Left lung (tissue), 10 donors: ENCODE data around the gene FRS2. TPM values are rescaled to one million over a fixed set of nuclear protein-coding genes. Genes with fewer than 3 reads are reported as not detected.
A peak's percentile ranks its signal among the peaks of the same experiment; 100 is the strongest.

Source experiments
- ATAC-seq: fragments of 200-7000 bp; cut with Tn5 transposase; one replicate; pipeline ENCODE4 v1.9.1; 2020; ENCODE audit warnings: moderate library complexity
- DNase-seq, 4 donors: peaks; one replicate each; pipeline ENCODE4 v3.0.0-alpha.2; 2013 to 2020
- H3K27ac ChIP-seq, 2 donors: fragments of 200-600 bp; sonication (generic) in 1 of 2; one replicate each; pipeline versions ENCODE4 v1.5.0 to v1.8.0; 2020 to 2021
- H3K27me3 ChIP-seq, 2 donors: fragments of 200-600 bp; sonication (generic) in 1 of 2; one replicate each; pipeline versions ENCODE4 v1.5.0 to v1.8.0; 2020 to 2021
- H3K36me3 ChIP-seq, 2 donors: fragments of 200-600 bp; sonication (generic) in 1 of 2; one replicate each; pipeline versions ENCODE4 v1.5.0 to v1.8.0; 2020 to 2021
- H3K4me1 ChIP-seq, 2 donors: fragments of 200-600 bp; one replicate each; pipeline ENCODE4 v1.8.0; 2021
- H3K4me3 ChIP-seq, 2 donors: fragments of 200-600 bp; sonication (generic) in 1 of 2; one replicate each; pipeline versions ENCODE4 v1.5.0 to v1.8.0; 2020 to 2021; ENCODE audit warnings: mild to moderate bottlenecking in 1 of 2
- H3K9me3 ChIP-seq, 2 donors: fragments of 200-600 bp; sonication (generic) in 1 of 2; one replicate each; pipeline versions ENCODE4 v1.5.0 to v1.8.0; 2020 to 2021
- CTCF ChIP-seq, 2 donors: fragments of 200-600 bp; sonication (generic) in 1 of 2; IDR thresholded peaks; one replicate each; pipeline versions ENCODE4 v1.5.0 to v1.8.0; 2021; ENCODE audit warnings: antibody characterized with exemption in 2 of 2
- intact Hi-C, 2 donors: fragments of 100-400 bp; cut with DNase I; formaldehyde crosslinking; loops; one replicate each; pipeline versions ENCODE4 v1.11.2 to v1.14.2; 2022
- polyA plus RNA-seq, 6 donors: library from polyadenylated mRNA; unstranded; fragments of 120-200 nt; gene quantifications; one replicate each; pipeline ENCODE4 v1.2.1, GENCODE V29; 2013; ENCODE audit not compliant: insufficient read length in 6 of 6
- total RNA-seq, 2 donors: library from RNA; stranded (reverse); fragmentation: NEBNext Ultra II Directional; extraction: Animal tissue kit (Norgen Biotek cat#: 25700); gene quantifications; one replicate each; pipeline ENCODE4 v1.2.1, GENCODE V29; 2021
- donor health status: DM: no; HTN: yes; CAD: no.
- donor health status: DM: no; HTN: no; CAD: no.

Gene FRS2
- total and polyA plus RNA-seq, 8 donors: 28.9 to 49.4 (median 43.6) TPM

- H3K4me1 ChIP-seq: peaks cover 17 to 32% of the 10 kb centered on the region in 2 donors
- H3K27me3 ChIP-seq: no peaks in the 10 kb centered on the region
- no peak for TF ChIP-seq CTCF (IDR thresholded peaks at IDR 0.05)
- H3K27ac ChIP-seq: no peak overlapping the region
- ATAC-seq: no peak
- no peaks in the 10 kb centered on the region for H3K36me3 ChIP-seq
- intact Hi-C loops: no loop called here
- no peaks in the 10 kb centered on the region for H3K9me3 ChIP-seq
- H3K4me3 ChIP-seq: no peak overlapping the region
- DNase-seq: no peak
These were observed 37.9 kb downstream of the FRS2 start for GRCh38 chr12:69508091-69508490.

GRCh38 chr12:69508621-69509020, 38.4 kb downstream of the FRS2 start:
- no peak overlapping the region for H3K27ac ChIP-seq
- DNase-seq (no peak), ATAC-seq (no peak)
- H3K4me1 ChIP-seq: peaks cover 17 to 32% of the 10 kb centered on the region in 2 donors
- H3K4me3 ChIP-seq: no peak overlapping the region
- H3K9me3 ChIP-seq: no peaks in the 10 kb centered on the region
- intact Hi-C loops: no loop called here
- no peak for TF ChIP-seq CTCF (IDR thresholded peaks at IDR 0.05)
- H3K27me3 ChIP-seq: no peaks in the 10 kb centered on the region
- H3K36me3 ChIP-seq: no peaks in the 10 kb centered on the region

GRCh38 chr12:69509308-69509736, 39.1 kb downstream of the FRS2 start:
- no peak overlapping the region for H3K27ac ChIP-seq
- no peaks in the 10 kb centered on the region for H3K36me3 ChIP-seq
- DNase-seq (no peak), ATAC-seq (no peak)
- H3K4me3 ChIP-seq: no peak overlapping the region
- H3K27me3 ChIP-seq: no peaks in the 10 kb centered on the region
- H3K9me3 ChIP-seq: no peaks in the 10 kb centered on the region
- TF ChIP-seq CTCF (IDR thresholded peaks at IDR 0.05): no peak
- intact Hi-C loops: no loop called here
- peaks cover 17 to 32% of the 10 kb centered on the region in 2 donors for H3K4me1 ChIP-seq

GRCh38 chr12:69509904-69510827, 40.0 kb downstream of the FRS2 start:
- H3K36me3 ChIP-seq: no peaks in the 10 kb centered on the region
- peak overlapping the region in 1 of 2 donors; percentile 27 for H3K27ac ChIP-seq
- H3K27me3 ChIP-seq: no peaks in the 10 kb centered on the region
- peaks cover 17 to 41% of the 10 kb centered on the region in 2 donors for H3K4me1 ChIP-seq
- no peak for TF ChIP-seq CTCF (IDR thresholded peaks at IDR 0.05)
- ATAC-seq: no peak
- intact Hi-C loops: no loop called here
- DNase-seq: peak in 2 of 4 donors; percentile 67 to 81
- no peak overlapping the region for H3K4me3 ChIP-seq
- H3K9me3 ChIP-seq: no peaks in the 10 kb centered on the region

GRCh38 chr12:69511016-69511415, 40.8 kb downstream of the FRS2 start:
- no peak overlapping the region for H3K27ac ChIP-seq
- no peak for ATAC-seq
- H3K27me3 ChIP-seq: no peaks in the 10 kb centered on the region
- H3K4me1 ChIP-seq: peaks cover 17 to 48% of the 10 kb centered on the region in 2 donors
- DNase-seq: no peak
- intact Hi-C loops: no loop called here
- H3K9me3 ChIP-seq: no peaks in the 10 kb centered on the region
- no peaks in the 10 kb centered on the region for H3K36me3 ChIP-seq
- no peak overlapping the region for H3K4me3 ChIP-seq
- TF ChIP-seq CTCF (IDR thresholded peaks at IDR 0.05): no peak
